Measurements from ENCODE around the gene MBD4.

GRCh38 chr3:129453732-129454131 lies 14.0 kb upstream of the MBD4 start:
- TF ChIP-seq, protein P1, sequence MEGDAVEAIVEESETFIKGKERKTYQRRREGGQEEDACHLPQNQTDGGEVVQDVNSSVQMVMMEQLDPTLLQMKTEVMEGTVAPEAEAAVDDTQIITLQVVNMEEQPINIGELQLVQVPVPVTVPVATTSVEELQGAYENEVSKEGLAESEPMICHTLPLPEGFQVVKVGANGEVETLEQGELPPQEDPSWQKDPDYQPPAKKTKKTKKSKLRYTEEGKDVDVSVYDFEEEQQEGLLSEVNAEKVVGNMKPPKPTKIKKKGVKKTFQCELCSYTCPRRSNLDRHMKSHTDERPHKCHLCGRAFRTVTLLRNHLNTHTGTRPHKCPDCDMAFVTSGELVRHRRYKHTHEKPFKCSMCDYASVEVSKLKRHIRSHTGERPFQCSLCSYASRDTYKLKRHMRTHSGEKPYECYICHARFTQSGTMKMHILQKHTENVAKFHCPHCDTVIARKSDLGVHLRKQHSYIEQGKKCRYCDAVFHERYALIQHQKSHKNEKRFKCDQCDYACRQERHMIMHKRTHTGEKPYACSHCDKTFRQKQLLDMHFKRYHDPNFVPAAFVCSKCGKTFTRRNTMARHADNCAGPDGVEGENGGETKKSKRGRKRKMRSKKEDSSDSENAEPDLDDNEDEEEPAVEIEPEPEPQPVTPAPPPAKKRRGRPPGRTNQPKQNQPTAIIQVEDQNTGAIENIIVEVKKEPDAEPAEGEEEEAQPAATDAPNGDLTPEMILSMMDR (IDR thresholded peaks at IDR 0.05): no peak
- no peak for TF ChIP-seq POLR2A (IDR thresholded peaks at IDR 0.05)

All from testis (tissue), 2 donors.